Hepatic stellate cell (primary cell): ENCODE data around the gene PAK5.

Experiments used
- DNase-seq: peaks from one replicate; pipeline ENCODE4 v3.0.0; 2011; ENCODE audit warnings: low spot score

PAK5 gene

GRCh38 chr20:9574776-9575175 is 264.1 kb downstream of the PAK5 start:
- no peak for DNase-seq

- no peak for DNase-seq
Observed at GRCh38 chr20:9574181-9574580, 264.7 kb downstream of the PAK5 start.

- no peak for DNase-seq
Observed at GRCh38 chr20:9573335-9574151, 265.3 kb downstream of the PAK5 start.

- DNase-seq = no peak
Observed at GRCh38 chr20:9572670-9573069, 266.2 kb downstream of the PAK5 start.

GRCh38 chr20:9571783-9572182 is 267.1 kb downstream of the PAK5 start:
- DNase-seq = no peak

- DNase-seq = no peak
Observed at GRCh38 chr20:9570612-9571011, 268.3 kb downstream of the PAK5 start.

GRCh38 chr20:9566977-9567376 is 271.9 kb downstream of the PAK5 start:
- DNase-seq = no peak

GRCh38 chr20:9565910-9566550 is 272.8 kb downstream of the PAK5 start:
- DNase-seq = no peak

- no peak for DNase-seq
Observed at GRCh38 chr20:9557411-9557810, 281.5 kb downstream of the PAK5 start.

- DNase-seq = no peak
Observed at GRCh38 chr20:9555781-9556180, 283.1 kb downstream of the PAK5 start.

GRCh38 chr20:9551808-9552550 is 286.9 kb downstream of the PAK5 start:
- DNase-seq = no peak

- DNase-seq = no peak
Observed at GRCh38 chr20:9550871-9551270, 288.0 kb downstream of the PAK5 start.

GRCh38 chr20:9550283-9550682 is 288.6 kb downstream of the PAK5 start:
- no peak for DNase-seq

- no peak for DNase-seq
Observed at GRCh38 chr20:9543214-9543613, 295.7 kb downstream of the PAK5 start.

GRCh38 chr20:9535449-9535848 is 303.4 kb downstream of the PAK5 start:
- DNase-seq = no peak

- DNase-seq = no peak
Observed at GRCh38 chr20:9534025-9534424, 304.9 kb downstream of the PAK5 start.

- DNase-seq = no peak
Observed at GRCh38 chr20:9532069-9532838, 306.6 kb downstream of the PAK5 start.

GRCh38 chr20:9531581-9531980 is 307.3 kb downstream of the PAK5 start:
- DNase-seq = no peak

GRCh38 chr20:9523636-9524035 is 315.2 kb downstream of the PAK5 start:
- no peak for DNase-seq

GRCh38 chr20:9520086-9520485 is 318.8 kb downstream of the PAK5 start:
- no peak for DNase-seq

GRCh38 chr20:9518576-9519175 is 320.2 kb downstream of the PAK5 start:
- DNase-seq = no peak
